Ishikawa (cell line): ENCODE measurements around the gene COLQ.

Experiments
- CEBPB ChIP-seq: IDR thresholded peaks from 2 replicates; pipeline ENCODE4 v1.6.1; 2012
- CREB1 ChIP-seq: IDR thresholded peaks from 2 replicates; pipeline ENCODE4 v1.6.1; 2012; ENCODE audit warnings: low read depth
- EGR1 ChIP-seq: IDR thresholded peaks from 2 replicates; pipeline ENCODE4 v1.6.1; 2012
- EP300 ChIP-seq: IDR thresholded peaks from 2 replicates; pipeline ENCODE4 v1.6.1; 2012; ENCODE audit warnings: borderline replicate concordance
- FOXM1 ChIP-seq: IDR thresholded peaks from 2 replicates; pipeline ENCODE4 v1.6.1; 2012; ENCODE audit warnings: low read depth, borderline replicate concordance
- NFIC ChIP-seq: IDR thresholded peaks from 2 replicates; pipeline ENCODE4 v1.6.1; 2012
- RAD21 ChIP-seq: IDR thresholded peaks from 2 replicates; pipeline ENCODE4 v1.6.1; 2012; ENCODE audit warnings: low read depth
- TAF1 ChIP-seq: IDR thresholded peaks from 2 replicates; pipeline ENCODE4 v1.6.1; 2012; ENCODE audit warnings: low read depth, mild to moderate bottlenecking
- TCF12 ChIP-seq: IDR thresholded peaks from 2 replicates; pipeline ENCODE4 v1.6.1; 2012; ENCODE audit warnings: low read depth
- TEAD4 ChIP-seq: IDR thresholded peaks from 2 replicates; pipeline ENCODE4 v1.6.1; 2012
- YY1 ChIP-seq: IDR thresholded peaks from 2 replicates; pipeline ENCODE4 v1.6.1; 2012; ENCODE audit warnings: low read depth
- ZBTB7A ChIP-seq: IDR thresholded peaks from 2 replicates; pipeline ENCODE4 v1.6.1; 2012; ENCODE audit warnings: low read depth
- TF ChIP-seq, protein P1 (sequence below): IDR thresholded peaks from 2 replicates; pipeline ENCODE4 v1.6.1; 2012
- TF ChIP-seq, protein P2 (sequence below): IDR thresholded peaks from 2 replicates; pipeline ENCODE4 v1.6.1; 2012; ENCODE audit warnings: low read depth, mild to moderate bottlenecking
- TF ChIP-seq, protein P3 (sequence below): IDR thresholded peaks from 2 replicates; pipeline ENCODE4 v1.6.1; 2012

COLQ gene

DNA sequence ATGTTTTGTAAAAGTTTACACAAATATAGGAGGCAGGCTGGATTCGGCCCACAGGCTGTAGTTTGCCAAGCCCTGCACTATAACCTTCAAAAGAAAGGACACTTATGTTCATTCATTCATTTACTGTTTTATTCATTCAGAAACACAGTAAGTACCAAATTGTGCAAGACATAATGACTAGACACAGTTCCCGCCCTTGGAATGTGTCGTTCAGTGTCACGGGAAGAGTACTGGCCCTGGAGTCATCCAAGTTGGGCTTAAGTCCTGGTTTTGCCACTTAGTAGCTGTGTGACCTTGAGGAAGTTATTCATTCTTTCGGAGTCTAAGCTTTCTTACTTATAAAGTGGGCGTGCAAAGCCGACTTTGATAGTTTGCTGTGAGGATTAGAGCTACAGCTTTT lies 22.0 kb downstream of the COLQ start:
- TF ChIP-seq, protein P1, sequence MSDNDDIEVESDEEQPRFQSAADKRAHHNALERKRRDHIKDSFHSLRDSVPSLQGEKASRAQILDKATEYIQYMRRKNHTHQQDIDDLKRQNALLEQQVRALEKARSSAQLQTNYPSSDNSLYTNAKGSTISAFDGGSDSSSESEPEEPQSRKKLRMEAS = no peak
- TF ChIP-seq CREB1 (no peak), YY1 (no peak), EGR1 (no peak), CEBPB (no peak), TEAD4 (no peak), EP300 (no peak), FOXM1 (no peak), TCF12 (no peak), RAD21 (no peak), NFIC (no peak), ZBTB7A (no peak), TAF1 (no peak)
- TF ChIP-seq, protein P2, sequence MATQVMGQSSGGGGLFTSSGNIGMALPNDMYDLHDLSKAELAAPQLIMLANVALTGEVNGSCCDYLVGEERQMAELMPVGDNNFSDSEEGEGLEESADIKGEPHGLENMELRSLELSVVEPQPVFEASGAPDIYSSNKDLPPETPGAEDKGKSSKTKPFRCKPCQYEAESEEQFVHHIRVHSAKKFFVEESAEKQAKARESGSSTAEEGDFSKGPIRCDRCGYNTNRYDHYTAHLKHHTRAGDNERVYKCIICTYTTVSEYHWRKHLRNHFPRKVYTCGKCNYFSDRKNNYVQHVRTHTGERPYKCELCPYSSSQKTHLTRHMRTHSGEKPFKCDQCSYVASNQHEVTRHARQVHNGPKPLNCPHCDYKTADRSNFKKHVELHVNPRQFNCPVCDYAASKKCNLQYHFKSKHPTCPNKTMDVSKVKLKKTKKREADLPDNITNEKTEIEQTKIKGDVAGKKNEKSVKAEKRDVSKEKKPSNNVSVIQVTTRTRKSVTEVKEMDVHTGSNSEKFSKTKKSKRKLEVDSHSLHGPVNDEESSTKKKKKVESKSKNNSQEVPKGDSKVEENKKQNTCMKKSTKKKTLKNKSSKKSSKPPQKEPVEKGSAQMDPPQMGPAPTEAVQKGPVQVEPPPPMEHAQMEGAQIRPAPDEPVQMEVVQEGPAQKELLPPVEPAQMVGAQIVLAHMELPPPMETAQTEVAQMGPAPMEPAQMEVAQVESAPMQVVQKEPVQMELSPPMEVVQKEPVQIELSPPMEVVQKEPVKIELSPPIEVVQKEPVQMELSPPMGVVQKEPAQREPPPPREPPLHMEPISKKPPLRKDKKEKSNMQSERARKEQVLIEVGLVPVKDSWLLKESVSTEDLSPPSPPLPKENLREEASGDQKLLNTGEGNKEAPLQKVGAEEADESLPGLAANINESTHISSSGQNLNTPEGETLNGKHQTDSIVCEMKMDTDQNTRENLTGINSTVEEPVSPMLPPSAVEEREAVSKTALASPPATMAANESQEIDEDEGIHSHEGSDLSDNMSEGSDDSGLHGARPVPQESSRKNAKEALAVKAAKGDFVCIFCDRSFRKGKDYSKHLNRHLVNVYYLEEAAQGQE = no peak
- TF ChIP-seq, protein P3, sequence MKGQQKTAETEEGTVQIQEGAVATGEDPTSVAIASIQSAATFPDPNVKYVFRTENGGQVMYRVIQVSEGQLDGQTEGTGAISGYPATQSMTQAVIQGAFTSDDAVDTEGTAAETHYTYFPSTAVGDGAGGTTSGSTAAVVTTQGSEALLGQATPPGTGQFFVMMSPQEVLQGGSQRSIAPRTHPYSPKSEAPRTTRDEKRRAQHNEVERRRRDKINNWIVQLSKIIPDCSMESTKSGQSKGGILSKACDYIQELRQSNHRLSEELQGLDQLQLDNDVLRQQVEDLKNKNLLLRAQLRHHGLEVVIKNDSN = no peak

DNA sequence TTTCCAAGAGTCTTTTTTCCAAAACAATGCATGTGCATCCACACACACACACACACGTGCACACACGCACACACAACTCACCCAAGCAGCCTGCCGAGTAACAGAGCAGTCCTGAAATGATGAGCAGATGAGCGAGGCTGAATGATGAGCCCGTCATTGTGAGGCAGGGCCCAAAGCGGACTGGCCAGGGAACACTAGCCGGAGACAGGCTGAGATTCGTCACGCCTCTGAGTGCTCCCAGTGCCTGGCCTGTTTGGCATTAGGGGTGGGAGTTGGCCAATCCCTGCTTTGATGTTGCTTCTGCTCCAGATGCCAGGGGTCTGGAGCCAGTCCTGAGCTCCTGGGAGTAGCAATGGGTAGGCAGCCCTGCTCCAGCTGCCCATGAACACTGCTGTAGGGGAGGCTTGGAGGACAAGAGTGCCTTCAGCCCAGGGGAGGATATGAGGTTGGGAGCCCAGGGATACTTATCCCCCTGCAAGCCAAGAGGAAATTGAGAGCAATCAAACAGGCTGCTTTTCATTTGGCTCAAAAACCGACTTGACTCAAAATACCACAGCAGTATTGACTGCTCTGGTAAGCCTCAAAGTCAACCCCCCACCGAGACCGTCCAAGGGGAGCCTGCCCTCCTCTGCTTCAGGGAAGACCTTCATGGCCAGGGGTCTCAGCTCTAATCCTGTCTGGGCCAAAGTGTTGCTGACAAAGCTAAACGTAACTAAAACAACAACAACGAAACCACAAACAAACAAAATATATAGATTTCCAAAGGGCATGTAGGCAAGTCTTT lies 22.9 kb downstream of the COLQ start:
- TF ChIP-seq EP300 = no peak
- no peak for TF ChIP-seq ZBTB7A
- TF ChIP-seq, protein P3 = no peak
- no peak for TF ChIP-seq CREB1
- TF ChIP-seq TEAD4 = no peak
- TF ChIP-seq NFIC = no peak
- TF ChIP-seq, protein P1 = no peak
- no peak for TF ChIP-seq EGR1
- TF ChIP-seq RAD21 = no peak
- no peak for TF ChIP-seq CEBPB
- TF ChIP-seq, protein P2 = no peak
- no peak for TF ChIP-seq TAF1
- TF ChIP-seq YY1 = no peak

DNA sequence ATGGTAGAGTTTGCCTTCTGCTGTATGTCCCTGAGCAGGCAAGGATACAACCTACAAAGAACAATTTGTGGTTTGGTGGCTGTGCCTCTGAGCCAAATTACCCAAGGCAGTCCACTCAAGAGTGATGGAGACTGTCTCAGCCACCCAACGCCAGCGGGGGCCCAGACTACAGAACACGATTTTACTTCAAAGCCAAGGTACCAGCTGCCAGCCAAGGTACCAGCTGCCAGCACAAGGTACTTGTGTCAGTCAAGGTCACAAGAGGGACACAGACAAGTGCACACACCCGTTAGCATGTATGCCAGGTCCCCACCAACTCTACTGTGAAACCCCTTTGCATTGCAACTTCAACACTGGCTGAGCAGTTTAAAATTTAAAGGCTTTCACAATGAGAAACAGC lies 23.5 kb downstream of the COLQ start:
- no peak for TF ChIP-seq RAD21
- TF ChIP-seq NFIC = no peak
- TF ChIP-seq YY1 = no peak
- TF ChIP-seq TEAD4 = no peak
- TF ChIP-seq, protein P1 = no peak
- no peak for TF ChIP-seq EP300
- no peak for TF ChIP-seq EGR1
- TF ChIP-seq ZBTB7A = no peak
- TF ChIP-seq FOXM1 = no peak
- TF ChIP-seq, protein P2 = no peak
- TF ChIP-seq CEBPB = no peak
- TF ChIP-seq CREB1 = no peak
- TF ChIP-seq, protein P3 = no peak
- no peak for TF ChIP-seq TCF12
- no peak for TF ChIP-seq TAF1
